ENCODE data around the gene HPF1.
"Not testable (repeated sequence)": the region's sequence is repeated elsewhere in the genome, so short reads cannot be mapped to it uniquely, and the experiment has no call there.

The HPF1 gene

DNA sequence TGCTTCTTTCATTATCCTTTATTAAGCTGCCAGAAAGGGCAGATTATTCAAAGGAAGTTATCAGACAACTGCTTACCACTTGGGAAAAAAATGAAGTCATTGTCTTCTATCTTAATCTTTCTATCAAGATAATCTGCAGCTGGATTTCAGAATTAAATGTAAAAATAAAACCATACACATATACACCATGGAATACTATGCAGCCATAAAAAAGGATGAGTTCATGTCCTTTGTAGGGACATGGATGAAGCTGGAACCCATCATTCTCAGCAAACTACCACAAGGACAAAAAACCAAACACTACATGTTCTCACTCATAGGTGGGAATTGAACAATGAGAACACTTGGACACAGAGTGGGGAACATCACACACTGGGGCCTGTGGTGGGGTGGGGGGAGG, 19.1 kb downstream of the HPF1 start:
- DNase-seq (ENCODE audit: low read depth in 3 of 3) = not testable (repeated sequence)

DNA sequence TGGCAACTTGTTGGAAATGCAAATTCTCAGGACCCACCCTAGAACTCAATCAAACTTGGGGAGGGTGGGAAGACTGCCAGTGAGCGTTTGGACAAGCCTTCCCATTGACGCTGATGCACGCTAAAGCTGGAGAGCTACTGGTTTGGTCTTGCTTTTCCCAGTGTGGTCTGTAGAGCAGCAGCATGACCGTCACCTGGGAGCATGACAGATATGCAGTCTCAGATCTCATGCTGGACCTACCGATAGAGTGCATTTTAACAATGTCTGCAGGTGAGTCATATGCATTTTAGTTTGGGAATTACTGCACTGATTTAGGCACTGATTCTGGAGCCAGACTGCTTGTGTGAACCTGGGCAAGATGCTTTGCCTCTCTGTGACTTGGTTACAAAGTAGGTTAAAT, 27.2 kb downstream of the HPF1 start:
- no peak for DNase-seq (ENCODE audit: low read depth in 3 of 3)

DNA sequence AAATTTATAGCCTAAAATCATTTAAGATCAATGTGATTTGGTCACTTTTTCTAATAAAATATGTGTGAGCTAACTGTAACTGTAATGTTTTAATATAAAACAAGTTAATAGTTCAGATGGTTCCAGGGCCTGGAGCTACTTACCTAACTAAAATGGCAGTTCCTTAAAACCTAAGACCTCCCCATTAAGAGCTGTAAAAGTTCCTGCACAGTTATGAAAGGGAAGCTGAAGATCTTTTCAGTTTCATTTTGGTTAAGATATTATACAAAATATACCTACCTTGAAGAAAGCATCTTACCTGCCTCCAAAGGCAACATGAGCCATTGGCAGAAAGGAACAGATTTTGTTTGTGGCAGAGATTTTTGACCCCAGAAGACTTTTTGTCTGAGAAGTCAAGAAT, 30.1 kb downstream of the HPF1 start:
- DNase-seq (ENCODE audit: low read depth in 3 of 3) = no peak

DNA sequence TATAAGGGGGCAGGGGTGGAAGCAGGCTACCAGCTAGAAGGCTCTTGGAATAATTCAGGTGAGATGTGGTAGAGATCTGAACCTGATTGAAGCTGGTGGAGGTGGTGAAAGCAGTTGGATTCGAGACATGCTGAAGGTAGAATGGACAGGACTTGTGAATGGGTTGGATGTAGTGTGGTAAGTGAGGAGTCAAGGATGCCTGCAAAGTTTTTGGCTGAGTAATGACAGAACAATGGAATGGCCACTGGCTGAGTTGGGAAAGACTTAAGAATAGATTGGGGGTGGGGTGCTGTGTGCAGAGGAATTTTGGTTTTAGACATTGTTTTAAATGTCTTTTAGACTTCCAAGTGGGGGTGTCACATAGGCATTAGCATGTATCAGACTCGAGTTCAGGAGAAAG, 33.5 kb downstream of the HPF1 start:
- no peak for DNase-seq (ENCODE audit: low read depth in 3 of 3)

DNA sequence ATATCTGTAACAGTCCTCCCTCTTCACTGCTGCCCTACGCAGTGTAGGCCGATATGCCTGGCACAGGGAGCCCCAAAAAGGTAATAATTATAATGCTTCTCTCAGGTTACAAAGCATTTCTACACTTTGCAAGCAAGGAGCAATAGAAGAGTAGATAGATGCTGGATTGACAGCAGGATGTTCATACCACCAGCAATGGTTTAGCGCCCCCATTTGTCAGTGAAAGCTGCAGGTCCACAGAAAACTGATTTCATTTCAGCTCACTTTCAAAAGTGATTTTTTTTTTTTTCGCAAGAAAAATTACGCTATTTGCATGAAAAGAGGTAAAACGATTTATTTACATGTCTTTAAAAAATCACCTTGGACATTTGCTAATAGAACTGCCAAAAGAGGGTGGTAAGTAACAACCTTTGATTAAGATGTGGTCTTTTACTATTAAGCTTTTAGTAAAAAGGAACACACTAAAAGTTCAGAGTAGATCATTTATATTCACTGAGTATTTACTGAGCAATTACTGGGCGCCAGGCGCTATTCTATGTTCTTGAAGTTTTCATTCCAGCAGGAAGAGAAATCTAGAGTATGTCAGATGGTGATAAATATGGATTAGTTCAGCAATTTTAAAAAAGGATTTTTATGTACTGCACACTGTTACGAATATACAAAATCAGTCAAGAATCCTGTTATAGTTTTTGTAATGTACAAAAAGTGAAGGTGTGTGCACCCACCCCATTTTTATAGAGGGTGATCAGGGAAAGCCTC, 34.4 kb downstream of the HPF1 start:
- DNase-seq (ENCODE audit: low read depth in 3 of 3) = no peak

DNA sequence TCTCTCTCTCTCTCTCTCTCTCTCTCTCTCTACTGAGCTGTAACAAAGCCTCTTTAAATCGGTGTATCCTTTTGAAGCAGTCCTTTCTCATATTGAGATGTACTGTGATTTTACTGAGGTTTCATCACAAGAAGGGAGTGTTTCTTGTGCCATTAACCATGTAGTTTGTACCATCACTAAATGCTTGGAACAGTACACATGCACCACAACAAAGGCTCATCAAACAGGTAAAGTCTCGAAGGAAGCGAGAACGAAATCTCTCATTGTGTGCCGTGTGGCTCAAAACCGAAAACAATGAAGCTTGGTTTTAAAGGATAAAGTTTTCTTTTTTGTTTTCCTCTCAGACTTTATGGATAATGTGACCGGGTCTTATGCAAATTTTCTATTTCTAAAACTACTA, 37.2 kb downstream of the HPF1 start:
- no peak for DNase-seq (ENCODE audit: low read depth in 3 of 3)

DNA sequence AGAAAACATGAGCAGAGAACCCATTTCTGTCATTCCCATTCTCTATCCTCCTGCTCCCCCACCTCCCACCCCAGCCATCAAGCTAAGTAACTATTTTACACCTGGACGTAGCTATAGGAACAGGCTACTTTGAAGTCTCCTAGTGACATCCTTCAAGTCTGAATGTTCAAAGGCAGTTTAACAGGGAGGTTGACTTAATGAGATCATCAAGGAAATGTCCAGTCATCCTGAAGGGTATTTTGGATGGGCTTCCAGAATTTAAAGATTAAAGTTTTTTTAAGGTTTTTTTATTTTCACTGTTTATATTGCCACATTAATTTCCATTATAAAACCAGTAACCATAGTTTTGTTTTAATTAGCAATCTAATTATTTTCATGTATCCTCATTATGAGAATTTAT, 41.1 kb downstream of the HPF1 start:
- no peak for DNase-seq (ENCODE audit: low read depth in 3 of 3)

DNA sequence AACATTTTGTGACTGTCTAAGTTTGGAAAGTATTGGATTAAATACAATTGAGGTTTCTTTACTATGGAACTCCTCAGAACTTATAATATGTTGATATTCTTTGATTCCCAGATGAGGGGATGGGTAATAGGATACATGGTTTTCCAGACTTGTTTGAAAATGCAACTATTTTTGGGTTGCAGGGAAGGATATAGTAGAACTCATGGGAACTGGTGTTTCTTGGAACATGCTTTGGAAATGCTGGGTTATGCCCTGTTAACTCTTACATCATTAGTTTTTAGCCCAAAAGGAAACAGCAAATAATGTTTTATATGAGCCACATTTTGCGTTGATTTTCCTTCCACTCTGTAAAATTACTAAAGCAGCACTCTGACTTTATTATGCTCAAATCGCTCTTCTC, 41.9 kb downstream of the HPF1 start:
- DNase-seq (ENCODE audit: low read depth in 3 of 3) = no peak

DNA sequence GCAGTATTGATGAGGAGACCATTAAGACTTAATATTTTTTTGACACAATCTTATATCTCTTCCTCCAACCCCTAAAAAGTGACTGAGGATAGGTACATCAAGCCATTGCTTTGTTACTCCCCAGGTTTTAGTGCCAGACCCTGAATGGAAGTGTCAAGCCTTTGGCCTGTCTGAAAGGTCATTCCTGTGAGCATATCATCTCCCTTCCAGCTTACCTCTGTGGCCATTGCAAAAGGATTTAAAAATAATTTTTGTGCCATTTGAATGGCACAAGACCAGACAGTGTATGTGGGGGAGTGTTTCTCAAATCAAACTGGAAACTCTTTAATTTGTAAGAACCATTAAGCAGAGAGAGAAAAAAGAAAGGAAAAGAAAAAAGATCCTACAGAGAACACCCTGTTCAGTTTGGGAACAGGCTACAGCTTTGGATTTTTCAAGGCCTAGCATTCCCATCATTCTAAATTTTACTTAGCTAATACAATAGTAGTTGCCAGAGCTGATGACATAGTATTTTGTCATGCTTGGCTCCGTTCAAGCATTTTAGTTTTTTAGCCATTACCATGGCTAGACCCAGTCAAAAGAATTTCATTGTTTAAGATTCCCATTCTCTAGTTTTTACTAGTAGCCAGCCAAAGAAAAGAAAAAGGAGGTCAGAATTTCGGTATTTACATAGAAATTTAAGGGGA, 49.6 kb downstream of the HPF1 start:
- DNase-seq (ENCODE audit: low read depth in 3 of 3) = no peak

DNA sequence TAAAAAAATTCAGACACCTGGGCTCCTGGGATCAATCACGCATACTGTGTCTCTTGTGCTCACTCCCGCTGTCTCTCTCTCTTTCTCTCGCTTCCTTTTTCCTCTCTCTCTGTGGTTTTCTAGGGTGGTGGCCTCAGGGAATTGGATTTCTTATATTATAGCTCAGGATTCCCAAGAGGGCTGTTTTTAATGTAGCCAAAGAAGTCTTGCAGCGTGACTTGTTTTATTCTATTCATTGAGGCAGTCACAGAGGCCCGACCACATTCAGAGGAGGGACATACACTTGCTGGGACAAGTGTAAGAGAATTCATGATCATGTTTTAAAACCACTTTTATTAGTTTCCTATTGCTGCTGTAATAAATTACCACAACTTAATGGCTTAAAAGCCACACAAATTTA, 59.4 kb downstream of the HPF1 start:
- DNase-seq (ENCODE audit: low read depth in 3 of 3) = no peak

DNA sequence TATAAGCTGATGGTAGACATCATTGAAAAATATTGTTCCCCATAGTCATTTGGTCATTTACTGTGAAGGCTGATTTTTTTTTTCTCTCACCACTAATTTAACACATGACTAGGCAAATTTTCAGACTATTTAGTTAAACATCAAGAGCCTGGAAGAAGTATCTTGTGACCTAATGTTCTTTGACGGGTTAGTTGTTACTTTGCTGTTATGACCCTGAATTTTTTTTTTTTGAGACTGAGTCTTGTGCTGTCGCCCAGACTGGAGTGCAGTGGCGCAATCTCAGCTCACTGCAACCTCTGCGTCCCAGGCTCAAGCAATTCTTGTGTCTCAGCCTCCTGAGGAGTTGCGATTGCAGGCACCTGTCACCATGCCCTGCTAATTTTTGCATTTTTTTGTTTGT, 67.0 kb downstream of the HPF1 start:
- no peak for DNase-seq (ENCODE audit: low read depth in 3 of 3)

DNA sequence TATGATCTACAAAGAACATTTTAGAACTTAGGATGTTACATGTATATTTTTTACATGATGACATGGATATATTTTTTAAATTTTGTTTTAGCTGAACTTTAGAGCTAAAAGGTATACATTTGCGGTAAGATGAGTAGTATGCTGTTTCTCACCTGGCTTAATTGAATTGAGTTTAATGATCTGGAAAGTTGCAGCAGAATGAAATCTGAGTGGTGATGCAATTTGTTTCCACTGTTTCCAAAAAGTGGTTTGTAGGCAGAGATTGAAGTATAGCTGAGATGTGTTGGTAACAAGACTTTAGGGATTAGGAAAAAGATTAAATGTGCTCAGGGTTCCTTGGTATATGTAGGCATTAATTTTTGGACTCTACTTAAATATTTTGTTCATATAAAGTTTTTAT, 68.1 kb downstream of the HPF1 start:
- no peak for DNase-seq (ENCODE audit: low read depth in 3 of 3)

DNA sequence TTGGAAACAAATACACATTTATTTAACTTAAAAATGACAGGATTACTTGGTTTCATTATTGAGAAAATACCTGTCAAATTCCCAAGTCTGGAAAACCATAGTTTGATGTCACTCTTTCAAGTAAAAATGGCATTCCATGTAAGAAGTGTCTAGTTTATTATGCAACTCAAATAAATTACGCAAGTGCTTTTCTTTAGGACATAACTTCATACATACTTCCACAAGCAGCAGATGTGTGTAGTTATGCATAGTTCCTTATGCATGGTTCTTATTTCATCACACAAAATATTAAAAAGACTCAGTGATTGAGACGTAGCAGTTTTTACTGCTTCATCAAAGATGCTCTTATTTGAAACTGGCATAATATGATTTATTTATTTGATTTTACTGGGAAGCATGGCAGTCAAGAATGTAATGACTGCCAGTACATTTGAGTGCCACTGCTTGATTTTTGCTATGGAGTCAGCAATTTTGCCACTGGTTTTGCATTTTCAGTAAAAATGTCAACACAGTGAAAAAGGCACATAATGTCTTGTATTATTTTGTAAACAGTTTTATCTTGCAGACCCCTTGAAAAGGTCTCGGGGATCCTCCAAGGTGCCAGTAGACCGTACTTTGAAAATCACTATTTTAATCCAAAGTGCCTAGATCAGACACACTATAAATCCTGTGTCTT, 75.2 kb downstream of the HPF1 start:
- no peak for DNase-seq (ENCODE audit: low read depth in 3 of 3)
